ENCODE measurements around the gene GMNN.

The GMNN gene

DNA sequence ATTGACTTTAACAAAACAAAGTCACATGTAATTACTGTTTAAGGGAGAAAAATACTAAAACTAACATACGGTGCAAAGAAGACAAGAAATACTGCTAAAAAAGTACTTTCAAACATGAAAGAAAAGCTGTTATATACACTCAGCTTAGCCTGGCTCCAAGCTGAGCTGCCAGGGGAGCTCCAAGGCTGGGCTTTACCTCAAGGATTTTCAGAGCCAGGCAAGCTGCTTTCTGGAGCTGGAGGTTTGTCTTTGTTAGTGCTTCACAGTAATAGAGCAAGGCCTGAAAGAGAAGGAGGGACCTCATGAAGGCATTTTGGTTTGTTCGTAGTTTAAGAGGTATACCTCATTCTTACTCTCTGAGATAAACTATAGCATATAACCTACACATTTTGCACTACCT is 43.6 kb downstream of the GMNN start:
- DNase-seq, result no peak

DNA sequence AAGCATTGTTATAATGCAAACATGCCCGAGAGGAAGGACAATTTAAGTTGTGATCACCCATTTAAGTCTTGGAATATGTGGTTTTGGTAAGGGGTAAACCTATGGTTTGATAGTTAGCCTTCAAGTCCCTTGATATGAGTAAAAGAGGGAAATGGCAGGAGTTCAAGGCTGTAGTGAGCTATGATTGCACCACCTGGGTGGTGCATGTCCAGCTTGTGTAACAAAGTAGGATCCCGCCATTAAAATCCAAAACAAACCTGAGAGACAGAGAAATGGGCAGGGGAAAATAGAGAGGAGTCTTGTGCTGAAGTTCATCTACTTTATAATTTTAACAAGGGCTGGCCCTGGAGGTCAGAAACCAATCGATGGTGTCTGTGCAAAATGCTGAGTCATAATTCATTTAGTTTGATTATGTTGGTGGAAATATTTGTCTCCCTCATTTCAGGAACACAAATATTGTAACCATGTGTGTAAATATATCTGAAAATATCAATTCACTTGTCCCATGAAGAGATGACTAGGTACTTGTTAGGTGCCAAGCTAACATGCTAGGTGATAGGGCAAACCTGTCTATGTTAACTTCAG is 47.2 kb downstream of the GMNN start:
- no peak for DNase-seq

- no peak for DNase-seq
Observed at GRCh38 chr6:24822696-24823095, 48.0 kb downstream of the GMNN start.

GRCh38 chr6:24823185-24823584 is 48.4 kb downstream of the GMNN start:
- no peak for DNase-seq

- no peak for DNase-seq
Observed at GRCh38 chr6:24824142-24824938, 49.6 kb downstream of the GMNN start.

DNA sequence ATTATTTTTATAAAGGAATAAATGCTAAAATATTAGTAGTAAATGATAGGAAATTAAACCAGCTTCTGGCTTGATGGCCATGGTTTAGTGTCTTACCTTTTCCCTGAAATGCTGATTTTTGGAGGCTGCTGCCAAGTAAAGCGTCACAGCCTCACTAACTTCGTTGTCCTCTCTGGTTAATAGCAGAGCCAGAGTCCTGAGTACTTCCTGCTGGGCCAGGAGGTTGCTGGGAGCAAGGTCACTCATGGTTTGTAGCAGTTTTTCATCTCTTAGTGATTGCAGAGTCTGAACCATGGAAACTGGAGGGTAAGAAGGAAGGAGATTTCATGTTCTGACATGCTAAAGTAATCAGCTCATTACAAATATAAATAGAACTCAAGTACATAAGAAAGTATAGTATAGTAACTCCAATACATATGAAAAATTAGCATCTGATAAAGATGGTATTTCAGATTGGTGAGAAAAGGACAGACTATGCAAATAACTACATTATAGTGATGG is 50.4 kb downstream of the GMNN start:
- no peak for DNase-seq

DNA sequence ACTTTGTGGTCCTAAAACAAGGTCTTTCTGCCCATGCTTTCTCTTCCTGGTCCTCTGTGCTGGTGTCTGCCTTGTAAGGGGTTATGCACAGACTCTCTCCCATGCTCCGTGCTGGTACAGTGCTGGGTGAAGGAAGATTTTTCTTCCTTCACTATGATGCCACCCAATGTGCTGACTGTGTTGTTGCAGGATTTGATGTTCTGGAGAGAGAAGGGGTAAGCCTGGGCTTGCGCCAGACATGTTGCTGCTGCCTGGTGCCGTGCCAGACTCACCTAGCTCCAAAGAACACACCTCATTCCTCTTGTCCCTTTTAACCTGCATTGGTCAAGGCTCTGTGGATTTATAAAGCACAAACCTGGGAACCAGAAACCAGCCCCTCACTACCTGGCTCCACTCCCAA is 52.4 kb downstream of the GMNN start:
- DNase-seq, result no peak

DNA sequence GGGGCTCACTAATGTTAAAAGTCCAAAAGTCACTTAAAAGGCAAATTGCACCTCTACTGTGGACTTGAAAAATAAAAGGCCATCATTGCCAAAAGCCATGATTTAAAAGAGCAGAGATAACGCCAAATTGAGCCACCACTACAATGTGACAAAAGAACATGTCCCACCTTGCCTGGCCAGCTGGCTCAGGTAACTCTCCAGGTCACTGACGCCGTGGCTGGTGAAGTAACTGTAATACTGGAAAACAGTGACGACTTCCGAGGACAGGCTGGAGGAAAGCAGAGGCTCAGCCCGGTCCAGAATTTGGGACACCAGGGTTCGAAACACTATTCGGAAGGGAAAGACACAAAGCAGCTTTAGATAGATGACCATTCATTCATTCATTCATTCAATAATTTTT is 53.2 kb downstream of the GMNN start:
- no peak for DNase-seq

- DNase-seq, result no peak
Observed at GRCh38 chr6:24829657-24830056, 54.9 kb downstream of the GMNN start.

- no peak for DNase-seq
Observed at GRCh38 chr6:24831771-24832716, 57.3 kb downstream of the GMNN start.

DNA sequence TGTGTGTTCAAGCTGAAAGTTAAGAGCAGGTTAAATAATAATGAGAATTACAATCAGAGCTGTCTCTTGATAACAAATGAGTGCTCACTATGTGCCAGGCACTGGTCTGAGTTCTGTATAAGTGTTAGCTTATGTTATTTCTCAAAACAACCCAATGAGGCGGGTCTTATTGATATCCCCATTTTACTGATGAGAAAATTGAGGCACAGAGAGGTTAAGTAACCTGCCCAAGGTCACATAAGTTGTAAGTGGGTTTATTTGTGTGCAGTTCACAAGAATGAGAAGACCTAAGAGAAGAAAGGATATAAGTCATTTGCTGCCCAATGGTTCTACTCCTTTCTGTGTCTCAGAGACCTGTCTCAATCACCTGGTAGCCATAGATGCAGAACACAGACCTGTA is 58.1 kb downstream of the GMNN start:
- DNase-seq, result no peak

GRCh38 chr6:24833711-24834386 is 59.1 kb downstream of the GMNN start:
- no peak for DNase-seq

All from stimulated activated CD8-positive, alpha-beta memory T cell treated with anti-CD3 and anti-CD28 coated beads, Interleukin-4, amount 100 ng/mL, for 48 hours (primary cell).